Measurements from ENCODE around the gene ANO7.

GRCh38 chr2:241229563-241230401 lies 41.3 kb downstream of the ANO7 start:
- TF ChIP-seq POLR2A (IDR thresholded peaks at IDR 0.05; ENCODE audit: low read length) (no peak), GATA1 (IDR thresholded peaks at IDR 0.05; ENCODE audit: low read depth, low read length) (no peak)
